SU-DHL-6 (cell line): ENCODE data around the gene SLC12A1.
A peak's percentile ranks its signal among the peaks of the same experiment; 100 is the strongest.

ENCODE experiments used
- H2AFZ ChIP-seq: fragments of 200-600 bp; sonication (generic); 2 replicates; pipeline ENCODE4 v1.6.1; 2014; ENCODE audit warnings: low read depth, mild to moderate bottlenecking, moderate library complexity, mixed read lengths, antibody characterized with exemption, low read length; ENCODE audit not compliant: severe bottlenecking
- H3F3A ChIP-seq: fragments of 200-600 bp; shearing (Covaris generic); 2 replicates; pipeline ENCODE4 v1.6.0; 2016; ENCODE audit warnings: antibody characterized with exemption, mild to moderate bottlenecking; ENCODE audit not compliant: insufficient read depth
- H3K27ac ChIP-seq: fragments of 200-600 bp; sonication (generic); 2 replicates; pipeline ENCODE4 v1.5.1; 2016; ENCODE audit warnings: low read depth, mild to moderate bottlenecking, low read length, moderate library complexity, mixed read lengths
- H3K27me3 ChIP-seq: fragments of 200-600 bp; sonication (generic), shearing (Covaris generic); 2 replicates; pipeline ENCODE4 v1.6.0; 2014; ENCODE audit warnings: mild to moderate bottlenecking, low read length
- H3K36me3 ChIP-seq: fragments of 200-600 bp; sonication (generic); 2 replicates; pipeline ENCODE4 v1.6.1; 2014; ENCODE audit warnings: mild to moderate bottlenecking, low read length, mixed read lengths
- H3K4me2 ChIP-seq: fragments of 300-600, 200-600 bp; shearing (Covaris generic), sonication (generic); 2 replicates; pipeline ENCODE4 v1.6.0; 2014; ENCODE audit warnings: low read length, low read depth, mild to moderate bottlenecking; ENCODE audit not compliant: poor library complexity, severe bottlenecking
- H3K4me3 ChIP-seq: fragments of 200-600 bp; sonication (generic); 2 replicates; pipeline ENCODE4 v1.5.1; 2014; ENCODE audit warnings: antibody characterized with exemption, low read length, mild to moderate bottlenecking, mixed read lengths; ENCODE audit not compliant: insufficient read depth, poor library complexity, severe bottlenecking
- H3K79me2 ChIP-seq: fragments of 200-600 bp; sonication (generic); 2 replicates; pipeline ENCODE4 v1.6.1; 2014; ENCODE audit warnings: mild to moderate bottlenecking, low read length, moderate library complexity; ENCODE audit not compliant: insufficient read depth
- H3K9ac ChIP-seq: fragments of 200-600 bp; sonication (generic); 2 replicates; pipeline ENCODE4 v1.7.0; 2014; ENCODE audit warnings: mild to moderate bottlenecking, low read length
- H3K9me2 ChIP-seq: fragments of 200-600 bp; sonication (generic); replicated peaks from 2 replicates; pipeline ENCODE4 v1.6.1; 2014; ENCODE audit warnings: low read length; ENCODE audit not compliant: insufficient read depth
- H3K9me3 ChIP-seq: fragments of 200-600 bp; sonication (generic); 2 replicates; pipeline ENCODE4 v1.6.1; 2014; ENCODE audit warnings: low read length, mixed read lengths; ENCODE audit not compliant: insufficient read depth
- H4K20me1 ChIP-seq: fragments of 200-600 bp; sonication (generic); 2 replicates; pipeline ENCODE4 v1.6.1; 2014; ENCODE audit warnings: low read depth, mild to moderate bottlenecking, antibody characterized with exemption, low read length, moderate library complexity, mixed read lengths
- EZH2phosphoT487 ChIP-seq: fragments of 200-600 bp; sonication (generic), shearing (Covaris generic); conservative IDR thresholded peaks from 2 replicates; pipeline ENCODE4 v1.6.1; 2018; ENCODE audit warnings: mild to moderate bottlenecking, antibody characterized with exemption, low read length, moderate library complexity, mixed read lengths
- TF ChIP-seq, protein P1 (sequence below): fragments of 200-600 bp; sonication (generic); IDR thresholded peaks from one replicate; pipeline ENCODE4 v1.5.1; 2017; ENCODE audit warnings: antibody characterized with exemption, mild to moderate bottlenecking, low read length, moderate library complexity; ENCODE audit not compliant: insufficient read depth, poor library complexity, severe bottlenecking

The SLC12A1 gene

GRCh38 chr15:48345516-48345915, 139.4 kb downstream of the SLC12A1 start:
- H3F3A ChIP-seq, result peaks cover 33% of the 10 kb centered on the region
- no peak overlapping the region for H3K4me3 ChIP-seq
- H4K20me1 ChIP-seq, result no peaks in the 10 kb centered on the region
- no peak for TF ChIP-seq EZH2phosphoT487
- TF ChIP-seq, protein P1, sequence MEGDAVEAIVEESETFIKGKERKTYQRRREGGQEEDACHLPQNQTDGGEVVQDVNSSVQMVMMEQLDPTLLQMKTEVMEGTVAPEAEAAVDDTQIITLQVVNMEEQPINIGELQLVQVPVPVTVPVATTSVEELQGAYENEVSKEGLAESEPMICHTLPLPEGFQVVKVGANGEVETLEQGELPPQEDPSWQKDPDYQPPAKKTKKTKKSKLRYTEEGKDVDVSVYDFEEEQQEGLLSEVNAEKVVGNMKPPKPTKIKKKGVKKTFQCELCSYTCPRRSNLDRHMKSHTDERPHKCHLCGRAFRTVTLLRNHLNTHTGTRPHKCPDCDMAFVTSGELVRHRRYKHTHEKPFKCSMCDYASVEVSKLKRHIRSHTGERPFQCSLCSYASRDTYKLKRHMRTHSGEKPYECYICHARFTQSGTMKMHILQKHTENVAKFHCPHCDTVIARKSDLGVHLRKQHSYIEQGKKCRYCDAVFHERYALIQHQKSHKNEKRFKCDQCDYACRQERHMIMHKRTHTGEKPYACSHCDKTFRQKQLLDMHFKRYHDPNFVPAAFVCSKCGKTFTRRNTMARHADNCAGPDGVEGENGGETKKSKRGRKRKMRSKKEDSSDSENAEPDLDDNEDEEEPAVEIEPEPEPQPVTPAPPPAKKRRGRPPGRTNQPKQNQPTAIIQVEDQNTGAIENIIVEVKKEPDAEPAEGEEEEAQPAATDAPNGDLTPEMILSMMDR, result no peak
- no peaks in the 10 kb centered on the region for H3K79me2 ChIP-seq
- no peak overlapping the region for H3K9ac ChIP-seq
- H3K27ac ChIP-seq, result no peak overlapping the region
- no peaks in the 10 kb centered on the region for H3K27me3 ChIP-seq
- H3K4me2 ChIP-seq, result no peak overlapping the region
- no peaks in the 10 kb centered on the region for H3K9me2 ChIP-seq
- peaks cover 23% of the 10 kb centered on the region for H3K36me3 ChIP-seq
- H3K9me3 ChIP-seq, result no peaks in the 10 kb centered on the region
- H2AFZ ChIP-seq, result no peak overlapping the region

GRCh38 chr15:48352474-48353072, 146.5 kb downstream of the SLC12A1 start:
- Histone ChIP-seq H3K79me2 (no peaks in the 10 kb centered on the region), H4K20me1 (no peaks in the 10 kb centered on the region; the same call in 1 of the 2 replicates), H3K4me3 (no peak overlapping the region), H3K27me3 (no peaks in the 10 kb centered on the region), H3F3A (0 out of 2 replicates have a peak, but pooled peaks cover 3% of the 10 kb centered on the region), H2AFZ (no peak overlapping the region), H3K9me3 (no peaks in the 10 kb centered on the region), H3K9ac (no peak overlapping the region), H3K27ac (no peak overlapping the region), H3K4me2 (peak overlapping the region; percentile 44), H3K36me3 (no peaks in the 10 kb centered on the region), H3K9me2 (no peaks in the 10 kb centered on the region)
- TF ChIP-seq, protein P1, result peak; percentile 89
- TF ChIP-seq EZH2phosphoT487, result no peak
